T1000 (cell line): ENCODE results near the gene VGLL4.
"Not testable (repeated sequence)": the region's sequence is repeated elsewhere in the genome, so short reads cannot be mapped to it uniquely, and the experiment has no call there.

Experiments used
- DNase-seq: peaks from one replicate; lab custom pipeline; 2025; ENCODE audit warnings: mixed read lengths; lab: John Stamatoyannopoulos, UW

The VGLL4 gene

GRCh38 chr3:11584570-11584969, 59.1 kb downstream of the VGLL4 start:
- DNase-seq: no peak

DNA sequence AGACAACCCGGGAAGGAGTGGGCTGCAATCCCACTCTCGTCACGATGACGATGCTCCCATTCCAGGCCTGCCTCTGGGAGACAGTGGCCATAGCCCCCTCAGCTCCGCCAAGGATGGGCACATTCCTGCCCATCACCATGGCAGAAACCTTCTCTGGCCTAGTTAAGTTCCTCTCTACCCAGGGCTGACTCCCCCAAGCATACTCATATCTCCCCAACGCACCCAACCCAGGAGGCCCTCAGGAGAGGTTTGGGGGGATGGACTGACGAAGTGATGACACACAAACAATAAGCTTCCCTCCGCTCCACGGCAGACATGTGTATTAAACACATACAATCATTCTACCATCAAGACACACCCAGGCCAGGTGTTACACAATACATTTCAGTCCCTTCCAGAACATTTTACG, 60.1 kb downstream of the VGLL4 start:
- DNase-seq: no peak

DNA sequence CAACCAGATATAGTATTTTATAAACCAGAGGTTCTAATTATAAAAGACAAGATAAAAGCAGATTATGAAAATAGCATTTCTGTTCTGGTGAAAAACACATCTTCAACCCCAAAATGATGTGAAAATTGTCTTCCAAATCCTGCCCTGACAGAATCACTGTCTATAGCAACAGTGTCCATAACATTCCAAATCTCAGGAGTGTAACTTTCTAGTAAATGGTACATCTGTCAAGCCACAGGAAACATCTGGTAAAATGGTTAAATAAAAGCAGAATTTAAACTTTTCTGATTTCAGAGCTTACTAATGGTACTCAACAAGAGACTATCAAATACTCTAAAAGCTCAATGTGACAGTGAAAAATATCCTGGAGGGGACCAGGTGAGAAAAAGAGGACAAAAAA, 60.5 kb downstream of the VGLL4 start:
- DNase-seq: no peak

GRCh38 chr3:11582191-11582968, 61.3 kb downstream of the VGLL4 start:
- peak; percentile 13 for DNase-seq

- DNase-seq: no peak
These were observed 62.2 kb downstream of the VGLL4 start for GRCh38 chr3:11581237-11582190.

DNA sequence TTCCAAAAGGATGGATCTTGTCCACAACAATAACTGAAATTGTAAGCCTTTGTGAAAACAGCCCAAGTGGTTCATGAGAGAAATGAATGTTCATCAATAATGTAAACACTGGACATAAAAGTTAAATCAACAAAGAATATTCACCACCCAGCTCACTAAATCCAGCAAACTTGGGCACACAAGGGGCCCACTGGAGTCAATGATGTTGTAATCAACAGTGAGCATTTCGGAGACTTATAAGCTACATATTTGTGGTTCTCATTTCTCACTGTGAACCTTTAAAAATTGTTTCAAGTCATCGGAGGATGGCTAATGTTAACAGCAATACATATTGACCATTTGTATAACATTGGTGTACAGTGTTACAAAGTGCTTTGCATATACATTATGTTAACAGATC, 63.1 kb downstream of the VGLL4 start:
- no peak for DNase-seq

DNA sequence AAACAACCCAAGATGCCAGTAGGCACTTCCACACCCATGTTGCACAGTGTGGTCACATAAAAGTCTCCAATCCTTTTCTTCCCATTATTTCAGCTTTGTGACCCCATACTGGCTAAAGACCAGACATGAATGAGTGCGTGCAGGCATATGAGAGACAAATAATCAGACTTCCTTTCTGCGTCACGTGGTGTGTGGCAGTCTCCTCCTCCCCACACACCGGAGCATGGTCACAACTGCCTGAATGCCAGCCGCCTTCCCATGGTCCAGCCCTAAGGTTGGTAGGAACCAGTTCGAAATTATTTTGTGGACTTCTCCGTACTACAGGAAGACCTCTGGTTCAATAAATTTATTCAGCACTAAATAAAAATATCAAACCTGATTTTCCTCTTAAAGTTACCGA, 65.5 kb downstream of the VGLL4 start:
- DNase-seq: no peak

GRCh38 chr3:11576453-11576852, 67.3 kb downstream of the VGLL4 start:
- no peak for DNase-seq

DNA sequence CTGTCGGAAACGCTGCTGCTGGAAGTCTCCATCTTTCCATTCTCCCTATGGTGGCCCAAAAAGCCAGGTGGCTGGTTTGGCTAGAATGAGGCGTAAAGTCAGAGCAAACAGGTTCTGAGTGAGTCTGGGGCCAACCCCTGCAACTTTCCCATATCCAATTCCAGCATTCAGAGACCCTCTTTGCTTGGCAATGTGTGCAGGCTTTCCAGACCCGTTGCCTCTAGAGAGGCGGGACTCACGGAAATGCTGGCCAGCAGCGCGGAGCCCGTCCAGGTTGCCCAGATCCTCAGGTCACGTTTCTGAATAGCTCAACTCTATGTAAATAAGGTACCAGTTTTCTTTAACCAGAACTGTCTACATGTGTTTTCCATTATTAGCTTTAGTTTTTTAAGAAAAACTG, 68.0 kb downstream of the VGLL4 start:
- no peak for DNase-seq

GRCh38 chr3:11574981-11575669, 68.6 kb downstream of the VGLL4 start:
- DNase-seq: no peak

GRCh38 chr3:11572660-11573059, 71.1 kb downstream of the VGLL4 start:
- not testable (repeated sequence) for DNase-seq

GRCh38 chr3:11570789-11571495, 72.8 kb downstream of the VGLL4 start:
- no peak for DNase-seq

DNA sequence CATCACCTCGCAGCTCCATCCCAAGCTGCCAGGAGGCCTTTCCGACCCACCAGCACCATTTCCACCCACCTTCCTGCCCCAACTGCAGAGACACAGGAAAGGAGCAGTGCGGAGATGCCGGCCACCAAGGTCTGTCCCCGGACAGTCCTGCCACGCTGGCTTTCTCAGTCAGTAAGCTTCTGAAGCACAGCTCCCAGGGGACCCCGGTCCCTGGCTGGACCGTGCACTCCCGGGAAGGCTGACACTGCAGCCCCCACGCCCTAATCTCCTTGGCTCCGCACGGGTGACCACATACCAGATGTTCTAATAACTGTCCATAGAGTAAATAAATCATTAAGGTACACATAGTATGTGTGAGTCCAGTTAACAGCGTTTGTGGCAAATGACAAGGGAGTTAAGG, 73.5 kb downstream of the VGLL4 start:
- no peak for DNase-seq

DNA sequence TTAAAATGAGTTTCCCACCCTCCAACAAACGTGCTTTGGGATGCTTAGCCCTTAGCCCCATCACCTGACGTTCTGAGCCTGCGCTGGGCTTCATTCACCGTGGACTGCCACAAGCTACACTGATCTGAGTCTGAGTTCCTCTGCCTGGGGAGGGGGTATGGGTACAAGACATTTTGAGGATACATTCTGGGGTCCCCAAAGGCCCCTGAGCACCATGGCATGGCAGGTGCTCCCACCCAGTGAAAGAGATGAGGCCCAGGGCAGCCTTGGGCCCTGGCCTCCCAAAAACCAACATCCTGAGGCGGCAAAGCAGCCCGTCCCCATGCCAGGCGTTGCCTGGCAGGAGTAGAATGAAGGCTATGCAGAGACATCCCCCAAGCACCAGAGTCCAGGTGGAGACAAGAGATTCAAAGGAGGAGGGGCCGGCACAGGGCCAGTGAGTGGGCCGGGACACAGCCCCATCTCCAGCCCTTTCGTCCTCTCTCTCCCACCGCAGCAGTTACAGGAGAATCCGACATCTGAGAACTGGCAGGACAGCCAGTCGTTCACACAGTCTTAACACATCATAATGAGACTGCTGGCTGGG, 74.5 kb downstream of the VGLL4 start:
- DNase-seq: no peak

- peak; percentile 91 for DNase-seq
These were observed 75.1 kb downstream of the VGLL4 start for GRCh38 chr3:11568503-11569155.

DNA sequence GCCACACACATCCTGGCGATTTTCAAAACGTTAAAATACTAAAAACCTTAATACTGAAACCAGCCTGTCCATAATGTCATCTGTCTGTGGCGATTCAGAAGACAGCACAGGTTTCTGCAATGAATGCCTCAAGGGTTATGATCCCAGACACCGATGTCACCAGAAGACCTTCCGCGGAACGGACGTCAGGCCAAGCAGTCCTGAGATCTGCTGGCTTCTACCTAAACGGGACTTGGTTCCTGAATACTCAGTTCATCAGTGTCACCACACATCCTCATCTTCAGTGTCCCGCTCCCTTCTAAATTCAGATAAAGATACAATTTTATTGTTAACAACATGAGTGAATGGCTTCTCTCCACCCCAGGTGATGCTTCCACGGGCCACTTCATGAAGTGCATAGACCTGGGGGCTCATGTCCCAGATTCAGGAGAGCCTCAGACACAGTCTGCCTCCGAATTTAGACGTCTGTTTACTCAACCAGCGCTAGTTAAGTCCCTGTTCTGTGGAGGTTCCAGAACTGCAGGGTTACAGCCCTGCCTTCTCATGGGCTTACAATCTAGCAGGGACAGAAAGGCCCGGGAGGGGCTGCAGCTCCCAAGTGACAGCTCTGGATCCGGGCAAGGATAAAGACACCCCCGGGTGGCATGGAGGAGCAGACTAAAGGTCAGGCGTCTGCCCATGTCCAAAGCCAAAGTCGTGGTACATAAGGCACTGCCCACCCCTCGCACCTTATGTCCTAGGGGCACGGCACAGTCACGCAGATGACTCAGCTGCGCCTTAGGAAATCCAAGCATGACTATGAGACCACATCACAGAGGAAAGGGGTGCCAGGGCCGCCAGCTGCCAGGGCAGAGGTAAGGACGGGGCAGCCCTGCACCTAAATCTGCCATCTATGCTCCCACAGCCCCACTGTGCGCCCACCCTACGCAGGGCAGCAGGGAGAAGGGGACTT, 75.9 kb downstream of the VGLL4 start:
- DNase-seq: peak; percentile 87

GRCh38 chr3:11566916-11567315, 76.8 kb downstream of the VGLL4 start:
- no peak for DNase-seq

- no peak for DNase-seq
These were observed 77.2 kb downstream of the VGLL4 start for GRCh38 chr3:11566478-11566877.

- DNase-seq: no peak
These were observed 77.8 kb downstream of the VGLL4 start for GRCh38 chr3:11565932-11566331.

DNA sequence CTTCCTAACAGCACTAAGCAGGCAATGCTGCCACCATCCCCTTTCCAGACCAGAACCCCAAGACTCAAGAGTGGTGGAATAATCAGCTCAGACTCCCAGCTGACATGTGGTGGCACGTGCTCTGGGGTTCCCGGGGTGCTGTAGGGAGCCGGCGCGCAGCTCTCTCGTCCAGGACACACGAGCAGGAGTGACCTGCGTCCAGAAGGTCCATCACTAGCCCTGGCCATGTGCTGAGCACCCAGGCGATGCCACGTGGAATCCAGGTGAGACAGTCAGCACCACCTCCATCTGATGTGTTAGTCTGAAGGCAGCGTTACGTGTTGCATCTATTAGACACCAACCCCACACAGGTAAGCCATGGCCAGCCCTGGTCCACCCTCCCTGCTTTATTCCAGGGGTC, 78.2 kb downstream of the VGLL4 start:
- DNase-seq: no peak
